RWPE2 (cell line): ENCODE data around the gene MRPL37.

Experiments
- ATAC-seq: fragments of 200-7000 bp; cut with Tn5 transposase; 3 replicates; pipeline ENCODE4 v1.9.1; 2021; ENCODE audit warnings: low read depth
- DNase-seq: peaks from one replicate; pipeline ENCODE4 v3.0.0-alpha.2; 2020; ENCODE audit warnings: low spot score
- H3K27ac ChIP-seq: fragments of 450-650 bp; 2 replicates; pipeline ENCODE4 v1.5.1; 2017; ENCODE audit warnings: mild to moderate bottlenecking; ENCODE audit not compliant: poor library complexity, severe bottlenecking
- H3K27me3 ChIP-seq: fragments of 250-450 bp; sonication (Bioruptor Pico); 2 replicates; pipeline ENCODE4 v1.5.1; 2021; ENCODE audit warnings: mild to moderate bottlenecking, moderate library complexity; ENCODE audit not compliant: insufficient read depth, poor library complexity, severe bottlenecking
- H3K36me3 ChIP-seq: fragments of 250-450 bp; sonication (Bioruptor Pico); 2 replicates; pipeline ENCODE4 v1.5.1; 2020; ENCODE audit warnings: low read depth, mild to moderate bottlenecking, moderate library complexity
- H3K4me1 ChIP-seq: fragments of 250-450 bp; sonication (Bioruptor Pico); 2 replicates; pipeline ENCODE4 v1.5.1; 2021; ENCODE audit warnings: mild to moderate bottlenecking, moderate library complexity; ENCODE audit not compliant: insufficient read depth, poor library complexity, severe bottlenecking
- H3K4me3 ChIP-seq: fragments of 250-450 bp; sonication (Bioruptor Pico); 2 replicates; pipeline ENCODE4 v1.5.1; 2021; ENCODE audit warnings: mild to moderate bottlenecking, moderate library complexity; ENCODE audit not compliant: severe bottlenecking
- H3K9me3 ChIP-seq: fragments of 250-450 bp; sonication (Bioruptor Pico); 2 replicates; pipeline ENCODE4 v1.5.1; 2021; ENCODE audit warnings: mild to moderate bottlenecking, moderate library complexity; ENCODE audit not compliant: severe bottlenecking
- CTCF ChIP-seq: fragments of 450-650 bp; IDR thresholded peaks from one replicate; pipeline ENCODE4 v1.5.1; 2017; ENCODE audit warnings: mild to moderate bottlenecking, moderate library complexity; ENCODE audit not compliant: poor library complexity, severe bottlenecking

MRPL37 gene

DNA sequence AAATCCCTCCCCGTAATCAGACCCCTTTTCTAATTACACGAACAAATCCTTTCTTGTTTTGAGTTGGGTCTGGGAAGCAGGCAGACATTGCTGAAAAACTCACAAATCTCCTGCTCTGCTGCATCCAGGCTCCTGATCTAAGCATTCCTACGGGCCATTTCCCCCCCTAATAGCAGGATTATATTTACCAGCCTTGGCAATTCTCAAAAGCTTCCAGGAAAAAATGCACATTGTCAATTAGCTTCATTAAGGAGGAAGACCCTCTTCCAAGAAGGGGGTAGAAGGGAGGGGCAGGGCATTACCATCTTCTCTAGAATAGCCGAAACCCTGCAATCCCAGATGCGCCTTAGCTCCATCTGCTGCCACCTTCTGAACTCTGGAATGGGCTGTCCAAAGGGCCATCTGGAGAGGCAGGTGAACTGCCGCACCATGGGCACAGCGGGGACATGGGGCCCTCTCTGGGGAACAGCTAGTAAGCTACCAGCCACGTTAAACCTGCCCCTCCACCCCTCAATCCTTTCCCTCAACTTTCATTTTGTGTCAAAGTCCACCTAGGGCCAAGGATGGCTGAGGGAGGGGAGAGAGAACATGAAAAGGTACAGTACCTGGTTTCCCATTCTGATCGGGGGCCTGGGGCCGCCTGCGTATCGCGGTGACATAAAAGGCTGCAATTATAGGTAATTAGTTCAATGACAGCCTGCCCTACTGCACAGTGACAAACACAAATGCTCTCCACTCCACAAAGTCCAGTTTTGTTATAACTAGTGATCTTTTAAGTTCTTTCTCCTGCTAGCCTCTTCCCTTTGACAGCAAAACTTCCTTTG is 56.8 kb downstream of the MRPL37 start:
- Histone ChIP-seq H3K9me3 (no peaks in the 10 kb centered on the region), H3K27me3 (no peaks in the 10 kb centered on the region), H3K4me3 (no peak overlapping the region), H3K36me3 (no peaks in the 10 kb centered on the region), H3K4me1 (peaks cover 19% of the 10 kb centered on the region), H3K27ac (no peak overlapping the region)
- no peak for TF ChIP-seq CTCF
- DNase-seq (no peak), ATAC-seq (no peak)

DNA sequence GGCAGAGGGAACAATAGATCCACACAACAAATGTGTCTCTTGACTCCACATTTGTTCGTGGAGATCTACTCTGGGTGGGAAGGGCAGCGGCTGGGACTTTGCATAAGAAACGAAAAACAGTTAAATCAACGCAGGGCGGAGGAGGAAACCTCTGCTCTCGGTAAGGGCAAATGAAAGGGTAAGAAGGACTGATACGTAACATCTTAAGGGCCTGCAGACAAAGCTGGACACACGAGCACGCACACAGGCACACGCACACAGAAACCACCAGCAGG is 57.3 kb downstream of the MRPL37 start:
- H3K36me3 ChIP-seq = no peaks in the 10 kb centered on the region
- no peak overlapping the region for H3K27ac ChIP-seq
- no peak for TF ChIP-seq CTCF
- H3K9me3 ChIP-seq = no peaks in the 10 kb centered on the region
- H3K27me3 ChIP-seq = no peaks in the 10 kb centered on the region
- DNase-seq (no peak), ATAC-seq (no peak)
- H3K4me3 ChIP-seq = no peak overlapping the region
- peaks cover 19% of the 10 kb centered on the region for H3K4me1 ChIP-seq

- H3K9me3 ChIP-seq = no peaks in the 10 kb centered on the region
- no peak overlapping the region for H3K27ac ChIP-seq
These were observed 57.9 kb downstream of the MRPL37 start for GRCh38 chr1:54257876-54258275.

GRCh38 chr1:54259546-54260140 is 59.7 kb downstream of the MRPL37 start:
- H3K36me3 ChIP-seq = no peaks in the 10 kb centered on the region
- no peak for TF ChIP-seq CTCF
- DNase-seq (no peak), ATAC-seq (no peak)
- peaks cover 2% of the 10 kb centered on the region for H3K4me1 ChIP-seq
- no peaks in the 10 kb centered on the region for H3K9me3 ChIP-seq
- H3K27me3 ChIP-seq = no peaks in the 10 kb centered on the region
- H3K4me3 ChIP-seq = no peak overlapping the region
- H3K27ac ChIP-seq = no peak overlapping the region

More at GRCh38 chr1:54257876-54258275, 57.9 kb downstream of the MRPL37 start:
- no peak for TF ChIP-seq CTCF
- Histone ChIP-seq H3K4me1 (peaks cover 16% of the 10 kb centered on the region), H3K4me3 (no peak overlapping the region), H3K36me3 (no peaks in the 10 kb centered on the region), H3K27me3 (no peaks in the 10 kb centered on the region)
- ATAC-seq (no peak), DNase-seq (no peak)

- no peak overlapping the region for H3K4me3 ChIP-seq
- H3K27ac ChIP-seq = no peak overlapping the region
- ATAC-seq (no peak), DNase-seq (no peak)
- no peak for TF ChIP-seq CTCF
- no peaks in the 10 kb centered on the region for H3K27me3 ChIP-seq
- no peaks in the 10 kb centered on the region for H3K4me1 ChIP-seq
- no peaks in the 10 kb centered on the region for H3K36me3 ChIP-seq
- H3K9me3 ChIP-seq = no peaks in the 10 kb centered on the region
These were observed 60.8 kb downstream of the MRPL37 start for GRCh38 chr1:54260810-54261209.
